GM19463 (cell line): ENCODE results near the gene MAST4.

Experiments
- ATAC-seq: cut with Tn5 transposase; IDR thresholded peaks from one replicate; pipeline ENCODE4 v1.9.1; 2021; ENCODE audit warnings: mild to moderate bottlenecking, moderate library complexity; ENCODE audit not compliant: unreplicated experiment

Gene MAST4

GRCh38 chr5:67216564-67216963 is 620.4 kb downstream of the MAST4 start:
- ATAC-seq, result no peak
